Activated CD4-positive, alpha-beta memory T cell treated with anti-CD3 and anti-CD28 coated beads, Interleukin-2, amount 10 ng/mL, durations not matched to agents 7 days and 5 days (primary cell): ENCODE data around the gene ENO2. TPM values are rescaled to one million over a fixed set of nuclear protein-coding genes. Genes with fewer than 3 reads are reported as not detected.

Experiments
- CTCF ChIA-PET: fragments of 350-600 bp; sonication (Branson Sonifier 250); formaldehyde crosslinking; loops from one replicate; lab custom pipeline; 2021; ENCODE audit warnings: antibody characterized with exemption, inconsistent platforms; lab: Charles Lee
- POLR2A ChIA-PET: fragments of 350-600 bp; sonication (Branson Sonifier 250); formaldehyde crosslinking; loops from one replicate; lab custom pipeline; 2021; ENCODE audit warnings: antibody characterized with exemption; lab: Charles Lee
- DNase-seq: peaks from one replicate; pipeline ENCODE4 v3.0.0-alpha.2; 2020
- H3K27ac Mint-ChIP-seq: one replicate; pipeline ENCODE4 v1.8.0; 2021; ENCODE audit warnings: mild to moderate bottlenecking, mixed read lengths
- H3K27me3 Mint-ChIP-seq: one replicate; pipeline ENCODE4 v1.8.0; 2021; ENCODE audit warnings: mixed read lengths
- H3K36me3 Mint-ChIP-seq: one replicate; pipeline ENCODE4 v1.8.0; 2021; ENCODE audit warnings: low read depth, mixed read lengths
- H3K4me1 Mint-ChIP-seq: one replicate; pipeline ENCODE4 v1.8.0; 2021; ENCODE audit warnings: mixed read lengths
- H3K4me3 Mint-ChIP-seq: one replicate; pipeline ENCODE4 v1.8.0; 2021; ENCODE audit warnings: mild to moderate bottlenecking, mixed read lengths
- H3K9me3 Mint-ChIP-seq: one replicate; pipeline ENCODE4 v1.8.0; 2021; ENCODE audit warnings: mixed read lengths
- total RNA-seq, 2 experiments: library from RNA; stranded (reverse); gene quantifications; one replicate each; pipeline ENCODE4 v1.2.3, GENCODE V29; 2021

The ENO2 gene
- total RNA-seq, 2 experiments from 2014 or later: 206 to 207 TPM

- Mint-ChIP-seq H3K27me3 (no peaks in the 10 kb centered on the region), H3K9me3 (no peaks in the 10 kb centered on the region), H3K27ac (no peak overlapping the region), H3K4me3 (no peak overlapping the region), H3K36me3 (peaks cover 57% of the 10 kb centered on the region), H3K4me1 (peaks cover 64% of the 10 kb centered on the region)
- ChIA-PET CTCF (interaction anchor here (1.1 kb wide), 1 partner anchor 26 kb away, joined by 3 read pairs; no protein-coding TSS in a partner anchor), POLR2A (interaction anchor here (1.0 to 4.5 kb wide), 2 partner anchors 9 to 27 kb away, joined by 6 to 33 read pairs; partner anchors contain the start of genes C12orf57 and RNU7-1)
- no peak for DNase-seq
These were observed 3.3 kb downstream of the ENO2 start for GRCh38 chr12:6917491-6918231.

- ChIA-PET CTCF (interaction anchor here (0.8 kb wide), 1 partner anchor 29 kb away, joined by 3 read pairs; no protein-coding TSS in a partner anchor), POLR2A (interaction anchor here (0.6 to 1.8 kb wide), 4 partner anchors 11 to 47 kb away, joined by 3 to 4 read pairs (median 4); partner anchors contain the start of genes C12orf57, RNU7-1 and SPSB2)
- Mint-ChIP-seq H3K9me3 (no peaks in the 10 kb centered on the region), H3K27ac (peak overlapping the region; percentile 22), H3K4me3 (no peak overlapping the region), H3K36me3 (peaks cover 72% of the 10 kb centered on the region), H3K4me1 (peaks cover 59% of the 10 kb centered on the region), H3K27me3 (no peaks in the 10 kb centered on the region)
- DNase-seq: no peak
These were observed 5.2 kb downstream of the ENO2 start for GRCh38 chr12:6919588-6919987.

- no peak for DNase-seq
- Mint-ChIP-seq H3K9me3 (no peaks in the 10 kb centered on the region), H3K27ac (peak overlapping the region; percentile 34), H3K4me3 (no peak overlapping the region), H3K27me3 (no peaks in the 10 kb centered on the region), H3K36me3 (peaks cover 56% of the 10 kb centered on the region), H3K4me1 (peaks cover 55% of the 10 kb centered on the region)
- ChIA-PET CTCF (interaction anchor here (1.2 to 2.1 kb wide), 3 partner anchors 16 to 52 kb away, joined by 3 to 5 read pairs (median 4); partner anchors contain the start of gene SPSB2), POLR2A (interaction anchor here (0.9 to 1.7 kb wide), 6 partner anchors 9 to 49 kb away, joined by 3 to 4 read pairs (median 4); partner anchors contain the start of genes C12orf57, PHB2 and RNU7-1)
These were observed 7.2 kb downstream of the ENO2 start for GRCh38 chr12:6921539-6921938.

- POLR2A ChIA-PET: interaction anchor here (0.7 to 19.4 kb wide), 6 partner anchors 10 to 48 kb away, joined by 3 to 295 read pairs (median 4); partner anchors contain the start of genes C12orf57, PHB2, PTPN6 and RNU7-1
- Mint-ChIP-seq H3K27me3 (no peaks in the 10 kb centered on the region), H3K36me3 (peaks cover 48% of the 10 kb centered on the region), H3K9me3 (no peaks in the 10 kb centered on the region), H3K4me3 (no peak overlapping the region), H3K27ac (peak overlapping the region; percentile 34), H3K4me1 (peaks cover 57% of the 10 kb centered on the region)
- CTCF ChIA-PET: interaction anchor here (1.2 to 4.7 kb wide), 3 partner anchors 8 to 53 kb away, joined by 3 to 20 read pairs (median 5); partner anchors contain the start of genes ENO2 and SPSB2
- no peak for DNase-seq
These were observed 7.9 kb downstream of the ENO2 start for GRCh38 chr12:6921996-6922946.

GRCh38 chr12:6923003-6923732 lies 8.8 kb downstream of the ENO2 start:
- Mint-ChIP-seq H3K9me3 (no peaks in the 10 kb centered on the region), H3K4me3 (no peak overlapping the region), H3K4me1 (peaks cover 53% of the 10 kb centered on the region), H3K27ac (peak overlapping the region; percentile 9), H3K27me3 (no peaks in the 10 kb centered on the region), H3K36me3 (peaks cover 42% of the 10 kb centered on the region)
- no peak for DNase-seq
- ChIA-PET CTCF (interaction anchor here (1.1 to 4.7 kb wide), 12 partner anchors 9 to 53 kb away, joined by 4 to 28 read pairs (median 14); partner anchors contain the start of genes C12orf57, ENO2, LRRC23 and PTPN6), POLR2A (interaction anchor here (0.8 to 19.4 kb wide), 9 partner anchors 9 to 185 kb away, joined by 3 to 295 read pairs (median 3); partner anchors contain the start of genes C12orf57, LPCAT3, PTPN6 and RNU7-1)

GRCh38 chr12:6923851-6924250 lies 9.5 kb downstream of the ENO2 start:
- CTCF ChIA-PET: interaction anchor here (0.6 to 4.7 kb wide), 15 partner anchors 9 to 184 kb away, joined by 3 to 28 read pairs (median 12); partner anchors contain the start of genes C12orf57, ENO2, LRRC23 and PTPN6
- Mint-ChIP-seq H3K4me3 (no peak overlapping the region), H3K27me3 (no peaks in the 10 kb centered on the region), H3K27ac (peak overlapping the region; percentile 45), H3K9me3 (no peaks in the 10 kb centered on the region), H3K4me1 (peaks cover 57% of the 10 kb centered on the region), H3K36me3 (peaks cover 45% of the 10 kb centered on the region)
- POLR2A ChIA-PET: interaction anchor here (0.8 to 19.4 kb wide), 10 partner anchors 12 to 184 kb away, joined by 3 to 295 read pairs (median 3); partner anchors contain the start of genes C12orf57, LPCAT3, PTPN6 and RNU7-1
- DNase-seq: no peak

GRCh38 chr12:6925239-6925539 lies 10.8 kb downstream of the ENO2 start:
- POLR2A ChIA-PET: interaction anchor here (0.6 to 19.4 kb wide), 12 partner anchors 9 to 187 kb away, joined by 3 to 295 read pairs (median 7); partner anchors contain the start of genes C12orf57, PTPN6, RNU7-1 and SPSB2
- no peaks in the 10 kb centered on the region for H3K9me3 Mint-ChIP-seq
- H3K36me3 Mint-ChIP-seq: peaks cover 32% of the 10 kb centered on the region
- no peak for DNase-seq
- H3K27ac Mint-ChIP-seq: peak overlapping the region; percentile 31
- peak overlapping the region; percentile 5 for H3K4me3 Mint-ChIP-seq
- H3K4me1 Mint-ChIP-seq: peaks cover 58% of the 10 kb centered on the region
- CTCF ChIA-PET: interaction anchor here (0.5 to 4.7 kb wide), 21 partner anchors 9 to 244 kb away, joined by 3 to 28 read pairs (median 10); partner anchors contain the start of genes C12orf57, C1RL, ENO2 and LPCAT3
- no peaks in the 10 kb centered on the region for H3K27me3 Mint-ChIP-seq

- ChIA-PET POLR2A (interaction anchor here (0.6 to 19.4 kb wide), 14 partner anchors 9 to 433 kb away, joined by 3 to 295 read pairs (median 6); partner anchors contain the start of genes C12orf57, MRPL51, PTPN6 and RNU7-1), CTCF (interaction anchor here (1.0 to 4.7 kb wide), 21 partner anchors 9 to 219 kb away, joined by 3 to 28 read pairs (median 10); partner anchors contain the start of genes C12orf57, C1RL, ENO2 and LPCAT3)
- Mint-ChIP-seq H3K4me1 (peaks cover 60% of the 10 kb centered on the region), H3K27me3 (no peaks in the 10 kb centered on the region), H3K4me3 (peak overlapping the region; percentile 50), H3K36me3 (peaks cover 32% of the 10 kb centered on the region), H3K9me3 (no peaks in the 10 kb centered on the region), H3K27ac (peak overlapping the region; percentile 31)
- no peak for DNase-seq
These were observed 11.3 kb downstream of the ENO2 start for GRCh38 chr12:6925540-6926279.

- H3K36me3 Mint-ChIP-seq: peaks cover 20% of the 10 kb centered on the region
- POLR2A ChIA-PET: interaction anchor here (0.6 to 19.4 kb wide), 16 partner anchors 9 to 185 kb away, joined by 3 to 295 read pairs (median 6); partner anchors contain the start of genes C12orf57, C1RL, ENO2 and PTPN6
These were observed 13.1 kb downstream of the ENO2 start, which contains the start of gene ATN1 for GRCh38 chr12:6927379-6928021. ATN1 (plus strand) TSS chr12:6927959; CDS start chr12:6934002, 6,043 bp downstream.

More at GRCh38 chr12:6927379-6928021, 13.1 kb downstream of the ENO2 start, which contains the start of gene ATN1:
- H3K27me3 Mint-ChIP-seq: no peaks in the 10 kb centered on the region
- CTCF ChIA-PET: interaction anchor here (0.5 to 4.7 kb wide), 9 partner anchors 10 to 186 kb away, joined by 3 to 28 read pairs (median 11); partner anchors contain the start of genes C12orf57, LRRC23, RNU7-1 and SPSB2
- peak within 1 kb of the TSS; percentile 78 for H3K27ac Mint-ChIP-seq
- H3K9me3 Mint-ChIP-seq: no peaks in the 10 kb centered on the region
- DNase-seq: peak; percentile 48
- peaks cover 68% of the 10 kb centered on the region for H3K4me1 Mint-ChIP-seq
- H3K4me3 Mint-ChIP-seq: peak within 1 kb of the TSS; percentile 90
